ENCODE measurements around the gene UNC5CL. TPM values are rescaled to one million over a fixed set of nuclear protein-coding genes. Genes with fewer than 3 reads are reported as not detected.

The UNC5CL gene
- total RNA-seq, 1 experiment from 2014 or later, result 4.5 TPM

DNA sequence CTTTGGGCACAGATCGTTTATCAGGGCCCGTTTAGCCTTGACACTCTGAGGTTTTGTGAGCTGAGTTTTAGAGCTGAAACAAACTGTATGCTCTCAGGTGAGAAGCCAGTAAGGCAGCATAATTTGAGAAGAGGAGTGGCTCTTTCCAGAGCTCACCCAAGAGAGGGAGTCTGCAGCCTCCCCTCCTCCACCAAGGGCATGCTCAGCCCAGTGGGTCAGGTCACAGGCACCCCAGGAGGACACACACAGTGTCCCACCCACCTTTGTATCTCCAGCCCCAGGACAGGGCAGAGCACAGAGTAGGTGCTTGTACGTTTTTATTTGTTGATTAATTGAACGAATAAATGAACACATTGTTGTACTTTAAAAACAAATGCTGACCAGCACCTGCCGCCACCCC, 6.6 kb upstream of the UNC5CL start:
- Mint-ChIP-seq H3K4me1 (peaks cover 8% of the 10 kb centered on the region), H3K9me3 (no peaks in the 10 kb centered on the region), H3K27me3 (ENCODE audit: low read depth) (no peaks in the 10 kb centered on the region), H3K36me3 (no peaks in the 10 kb centered on the region), H3K4me3 (no peak overlapping the region), H3K27ac (no peak overlapping the region)
- DNase-seq (ENCODE audit: low spot score) (no peak), ATAC-seq (no peak)
- POLR2A ChIA-PET, result no interaction called here
- no peak for TF ChIP-seq MAX (CRISPR knock-in tag; IDR thresholded peaks at IDR 0.05)
- no peak for TF ChIP-seq SMAD3 (CRISPR knock-in tag; IDR thresholded peaks at IDR 0.05; ENCODE audit: borderline replicate concordance)
- no peak for TF ChIP-seq ZNF396 (CRISPR knock-in tag; IDR thresholded peaks at IDR 0.05; ENCODE audit: borderline replicate concordance)
- TF ChIP-seq ESRRA (CRISPR knock-in tag; IDR thresholded peaks at IDR 0.05; ENCODE audit: borderline replicate concordance), result no peak
- TF ChIP-seq, protein P1, sequence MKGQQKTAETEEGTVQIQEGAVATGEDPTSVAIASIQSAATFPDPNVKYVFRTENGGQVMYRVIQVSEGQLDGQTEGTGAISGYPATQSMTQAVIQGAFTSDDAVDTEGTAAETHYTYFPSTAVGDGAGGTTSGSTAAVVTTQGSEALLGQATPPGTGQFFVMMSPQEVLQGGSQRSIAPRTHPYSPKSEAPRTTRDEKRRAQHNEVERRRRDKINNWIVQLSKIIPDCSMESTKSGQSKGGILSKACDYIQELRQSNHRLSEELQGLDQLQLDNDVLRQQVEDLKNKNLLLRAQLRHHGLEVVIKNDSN (CRISPR knock-in tag; IDR thresholded peaks at IDR 0.05), result no peak
- TF ChIP-seq ETV6 (CRISPR knock-in tag; IDR thresholded peaks at IDR 0.05), result no peak
- no peak for TF ChIP-seq NFE2L1 (CRISPR knock-in tag; IDR thresholded peaks at IDR 0.05)
- no peak for TF ChIP-seq CDX4 (CRISPR knock-in tag; IDR thresholded peaks at IDR 0.05; ENCODE audit: borderline replicate concordance)
- TF ChIP-seq MYBL2 (CRISPR knock-in tag; IDR thresholded peaks at IDR 0.05), result no peak
- TF ChIP-seq ZNF425 (CRISPR knock-in tag; conservative IDR thresholded peaks at IDR 0.05), result no peak
- no peak for TF ChIP-seq OVOL2 (CRISPR knock-in tag; IDR thresholded peaks at IDR 0.05; ENCODE audit: borderline replicate concordance)
- TF ChIP-seq, protein P2, sequence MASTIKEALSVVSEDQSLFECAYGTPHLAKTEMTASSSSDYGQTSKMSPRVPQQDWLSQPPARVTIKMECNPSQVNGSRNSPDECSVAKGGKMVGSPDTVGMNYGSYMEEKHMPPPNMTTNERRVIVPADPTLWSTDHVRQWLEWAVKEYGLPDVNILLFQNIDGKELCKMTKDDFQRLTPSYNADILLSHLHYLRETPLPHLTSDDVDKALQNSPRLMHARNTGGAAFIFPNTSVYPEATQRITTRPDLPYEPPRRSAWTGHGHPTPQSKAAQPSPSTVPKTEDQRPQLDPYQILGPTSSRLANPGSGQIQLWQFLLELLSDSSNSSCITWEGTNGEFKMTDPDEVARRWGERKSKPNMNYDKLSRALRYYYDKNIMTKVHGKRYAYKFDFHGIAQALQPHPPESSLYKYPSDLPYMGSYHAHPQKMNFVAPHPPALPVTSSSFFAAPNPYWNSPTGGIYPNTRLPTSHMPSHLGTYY (CRISPR knock-in tag; IDR thresholded peaks at IDR 0.05), result no peak
- CTCF ChIA-PET, result interaction anchor here (1.1 to 5.2 kb wide), 3 partner anchors 9 to 18 kb away, joined by 3 to 25 read pairs (median 6); no protein-coding TSS in a partner anchor

GRCh38 chr6:41043151-41043550, 4.1 kb upstream of the UNC5CL start:
- Mint-ChIP-seq H3K36me3 (no peaks in the 10 kb centered on the region), H3K27ac (no peak overlapping the region), H3K4me1 (peaks cover 11% of the 10 kb centered on the region), H3K9me3 (no peaks in the 10 kb centered on the region), H3K27me3 (ENCODE audit: low read depth) (no peaks in the 10 kb centered on the region), H3K4me3 (no peak overlapping the region)
- ChIA-PET POLR2A (no interaction called here), CTCF (interaction anchor here (2.2 to 5.2 kb wide), 2 partner anchors 10 to 15 kb away, joined by 5 to 25 read pairs; partner anchors contain the start of gene APOBEC2)
- DNase-seq (ENCODE audit: low spot score) (no peak), ATAC-seq (no peak)
- TF ChIP-seq ZNF425 (CRISPR knock-in tag; conservative IDR thresholded peaks at IDR 0.05), result no peak
- TF ChIP-seq ZSCAN18 (CRISPR knock-in tag; IDR thresholded peaks at IDR 0.05), result no peak
- TF ChIP-seq ZNF423 (CRISPR knock-in tag; IDR thresholded peaks at IDR 0.05), result no peak
- no peak for TF ChIP-seq NR2C2 (CRISPR knock-in tag; IDR thresholded peaks at IDR 0.05)

All from WTC11 (cell line).